Hepatocyte (in vitro differentiated cells): Measurements from ENCODE around the gene HUWE1.

Source experiments
- EZH2 ChIP-seq: fragments of 200-600 bp; sonication (generic); IDR thresholded peaks from 2 replicates; pipeline ENCODE4 v1.6.1; 2016; ENCODE audit warnings: antibody characterized with exemption, mild to moderate bottlenecking, borderline replicate concordance
- TF ChIP-seq, protein P1 (sequence below): fragments of 200-600 bp; sonication (generic); IDR thresholded peaks from 2 replicates; pipeline ENCODE4 v1.5.1; 2016; ENCODE audit warnings: antibody characterized with exemption, mild to moderate bottlenecking; ENCODE audit not compliant: poor library complexity

DNA sequence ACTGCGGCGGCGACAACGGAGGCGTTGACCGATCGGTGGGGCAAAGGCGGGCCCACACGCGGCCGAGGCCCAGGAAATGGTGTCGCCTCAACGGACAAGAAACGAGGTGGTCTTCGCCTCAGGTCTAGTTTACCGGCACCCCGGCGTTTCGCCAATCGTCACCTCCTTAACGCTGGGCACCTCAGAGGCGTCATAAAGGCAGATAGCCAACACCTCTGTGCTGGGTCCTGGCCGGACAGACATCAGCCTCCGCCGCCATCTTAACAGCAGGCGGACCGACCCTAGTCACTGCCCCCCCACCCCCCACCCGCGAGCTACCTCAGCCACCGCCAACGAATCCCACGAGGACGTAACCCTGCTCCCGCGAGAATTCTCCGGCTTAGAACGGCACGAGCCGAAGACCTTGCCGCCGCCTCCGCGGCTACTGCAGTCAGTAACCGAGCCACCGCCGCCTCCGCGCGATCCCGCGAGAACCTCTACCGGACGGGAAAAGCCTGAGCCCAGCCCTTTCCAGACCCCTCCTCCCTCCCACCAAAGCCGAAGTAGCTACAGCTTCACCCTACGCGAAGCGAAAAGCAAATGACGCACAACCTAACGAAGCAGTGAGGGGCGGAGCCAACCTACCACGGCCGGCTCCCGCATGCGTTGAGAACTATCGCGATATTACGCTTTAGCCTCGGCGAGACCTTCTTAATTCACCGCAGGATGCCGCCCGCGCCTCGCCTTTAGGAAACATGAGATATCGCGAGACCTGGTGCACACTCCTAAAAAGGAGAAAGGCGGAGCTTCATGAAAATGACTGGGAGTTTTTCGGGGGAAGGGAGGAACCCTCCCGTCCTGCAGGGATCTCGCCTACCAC is 2.7 kb downstream of the HUWE1 start:
- TF ChIP-seq, protein P1, sequence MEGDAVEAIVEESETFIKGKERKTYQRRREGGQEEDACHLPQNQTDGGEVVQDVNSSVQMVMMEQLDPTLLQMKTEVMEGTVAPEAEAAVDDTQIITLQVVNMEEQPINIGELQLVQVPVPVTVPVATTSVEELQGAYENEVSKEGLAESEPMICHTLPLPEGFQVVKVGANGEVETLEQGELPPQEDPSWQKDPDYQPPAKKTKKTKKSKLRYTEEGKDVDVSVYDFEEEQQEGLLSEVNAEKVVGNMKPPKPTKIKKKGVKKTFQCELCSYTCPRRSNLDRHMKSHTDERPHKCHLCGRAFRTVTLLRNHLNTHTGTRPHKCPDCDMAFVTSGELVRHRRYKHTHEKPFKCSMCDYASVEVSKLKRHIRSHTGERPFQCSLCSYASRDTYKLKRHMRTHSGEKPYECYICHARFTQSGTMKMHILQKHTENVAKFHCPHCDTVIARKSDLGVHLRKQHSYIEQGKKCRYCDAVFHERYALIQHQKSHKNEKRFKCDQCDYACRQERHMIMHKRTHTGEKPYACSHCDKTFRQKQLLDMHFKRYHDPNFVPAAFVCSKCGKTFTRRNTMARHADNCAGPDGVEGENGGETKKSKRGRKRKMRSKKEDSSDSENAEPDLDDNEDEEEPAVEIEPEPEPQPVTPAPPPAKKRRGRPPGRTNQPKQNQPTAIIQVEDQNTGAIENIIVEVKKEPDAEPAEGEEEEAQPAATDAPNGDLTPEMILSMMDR = no peak
- TF ChIP-seq EZH2 = no peak
